ENCODE measurements around the gene C1orf159.

DNA sequence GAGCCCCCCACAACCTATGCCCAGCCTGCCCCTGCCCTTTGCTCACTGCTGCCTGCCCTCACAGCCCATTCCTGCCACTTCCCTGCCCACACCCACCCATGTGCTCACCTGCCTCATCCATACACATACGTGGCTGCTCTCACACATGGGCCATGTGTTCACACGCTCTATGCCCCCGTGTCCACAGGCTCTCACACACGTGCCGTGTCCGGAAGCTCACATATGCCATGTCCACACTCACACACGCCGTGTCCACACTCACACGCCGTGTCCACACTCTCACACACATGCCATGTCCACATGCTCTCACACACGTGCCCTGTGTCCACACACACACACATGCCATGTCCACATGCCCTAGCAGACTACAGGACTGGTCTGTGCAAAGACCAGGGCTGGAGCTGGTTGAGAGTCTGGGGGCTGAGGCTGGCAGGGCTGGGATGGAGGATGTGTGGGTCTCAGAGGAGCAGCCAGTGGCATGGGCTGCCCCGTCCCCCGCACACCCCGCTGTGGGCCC lies 41.2 kb downstream of the C1orf159 start:
- TF ChIP-seq, protein P1, sequence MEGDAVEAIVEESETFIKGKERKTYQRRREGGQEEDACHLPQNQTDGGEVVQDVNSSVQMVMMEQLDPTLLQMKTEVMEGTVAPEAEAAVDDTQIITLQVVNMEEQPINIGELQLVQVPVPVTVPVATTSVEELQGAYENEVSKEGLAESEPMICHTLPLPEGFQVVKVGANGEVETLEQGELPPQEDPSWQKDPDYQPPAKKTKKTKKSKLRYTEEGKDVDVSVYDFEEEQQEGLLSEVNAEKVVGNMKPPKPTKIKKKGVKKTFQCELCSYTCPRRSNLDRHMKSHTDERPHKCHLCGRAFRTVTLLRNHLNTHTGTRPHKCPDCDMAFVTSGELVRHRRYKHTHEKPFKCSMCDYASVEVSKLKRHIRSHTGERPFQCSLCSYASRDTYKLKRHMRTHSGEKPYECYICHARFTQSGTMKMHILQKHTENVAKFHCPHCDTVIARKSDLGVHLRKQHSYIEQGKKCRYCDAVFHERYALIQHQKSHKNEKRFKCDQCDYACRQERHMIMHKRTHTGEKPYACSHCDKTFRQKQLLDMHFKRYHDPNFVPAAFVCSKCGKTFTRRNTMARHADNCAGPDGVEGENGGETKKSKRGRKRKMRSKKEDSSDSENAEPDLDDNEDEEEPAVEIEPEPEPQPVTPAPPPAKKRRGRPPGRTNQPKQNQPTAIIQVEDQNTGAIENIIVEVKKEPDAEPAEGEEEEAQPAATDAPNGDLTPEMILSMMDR (optimal IDR thresholded peaks at IDR 0.05 in 1 of 3, IDR thresholded peaks at IDR 0.05 in 1 of 3, conservative IDR thresholded peaks at IDR 0.05 in 1 of 3; ENCODE audit: extremely low read depth in 1 of 3, insufficient read depth in 2 of 3, low read length in 3 of 3): no peak
- TF ChIP-seq EZH2 (IDR thresholded peaks at IDR 0.05; ENCODE audit: low read length): no peak

All from keratinocyte (primary cell).